ES-I3 (cell line): ENCODE measurements around the gene SPEG.

Source experiments
- H3K36me3 ChIP-seq: 2 replicates; pipeline ENCODE4 v1.6.1; 2013; ENCODE audit warnings: mild to moderate bottlenecking, low read length, control low read depth, moderate library complexity; ENCODE audit not compliant: insufficient read depth
- H3K4me1 ChIP-seq: 2 replicates; pipeline ENCODE4 v1.6.1; 2013; ENCODE audit warnings: mild to moderate bottlenecking, control low read depth, low read length; ENCODE audit not compliant: insufficient read depth
- H3K9ac ChIP-seq: 2 replicates; pipeline ENCODE4 v1.6.1; 2013; ENCODE audit warnings: low read depth, mild to moderate bottlenecking, low read length, moderate library complexity
- H3K9me3 ChIP-seq: 2 replicates; pipeline ENCODE4 v1.6.1; 2013; ENCODE audit warnings: mild to moderate bottlenecking, low read length, moderate library complexity; ENCODE audit not compliant: control insufficient read depth, insufficient read depth

Gene SPEG

GRCh38 chr2:219509780-219510511 lies 75.3 kb downstream of the SPEG start:
- peaks cover 53% of the 10 kb centered on the region for H3K4me1 ChIP-seq
- no peaks in the 10 kb centered on the region for H3K36me3 ChIP-seq
- H3K9ac ChIP-seq = peak overlapping the region; percentile 53
- no peaks in the 10 kb centered on the region for H3K9me3 ChIP-seq

DNA sequence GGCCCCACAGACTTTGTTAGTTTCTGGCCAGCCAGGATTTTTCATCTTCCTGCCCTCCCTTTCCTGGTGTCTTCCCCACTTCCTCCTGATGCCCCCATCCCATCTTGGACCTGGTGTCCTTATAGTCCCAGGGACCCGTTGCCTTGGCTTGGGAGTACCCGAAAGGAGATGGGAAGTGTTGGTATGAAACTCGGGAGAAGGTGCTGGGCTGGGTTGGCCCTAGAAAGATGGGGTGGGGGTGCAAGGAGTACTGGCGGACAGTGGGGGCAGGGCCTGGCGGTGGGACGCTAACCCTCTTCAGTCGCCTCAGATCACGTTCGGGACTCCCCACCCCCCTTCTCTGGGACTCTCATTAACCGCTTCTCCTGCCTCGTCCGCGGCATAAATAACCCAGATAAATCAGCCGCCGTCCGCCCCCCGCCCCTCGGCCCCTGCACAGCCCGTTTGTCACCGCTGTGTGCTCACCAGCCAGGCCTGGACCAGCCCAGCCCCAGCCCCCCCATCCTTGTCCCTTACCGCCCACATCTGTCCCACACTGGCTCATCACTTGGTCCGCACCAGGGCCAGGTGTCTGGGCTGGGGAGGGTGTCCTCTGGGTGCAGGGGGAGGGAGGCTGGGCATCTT lies 76.0 kb downstream of the SPEG start:
- H3K4me1 ChIP-seq = peaks cover 53% of the 10 kb centered on the region
- no peaks in the 10 kb centered on the region for H3K9me3 ChIP-seq
- no peak overlapping the region for H3K9ac ChIP-seq
- no peaks in the 10 kb centered on the region for H3K36me3 ChIP-seq

- Histone ChIP-seq H3K9me3 (no peaks in the 10 kb centered on the region), H3K36me3 (no peaks in the 10 kb centered on the region), H3K4me1 (peaks cover 44% of the 10 kb centered on the region), H3K9ac (no peak overlapping the region)
Observed at GRCh38 chr2:219511547-219512325, 77.1 kb downstream of the SPEG start.

DNA sequence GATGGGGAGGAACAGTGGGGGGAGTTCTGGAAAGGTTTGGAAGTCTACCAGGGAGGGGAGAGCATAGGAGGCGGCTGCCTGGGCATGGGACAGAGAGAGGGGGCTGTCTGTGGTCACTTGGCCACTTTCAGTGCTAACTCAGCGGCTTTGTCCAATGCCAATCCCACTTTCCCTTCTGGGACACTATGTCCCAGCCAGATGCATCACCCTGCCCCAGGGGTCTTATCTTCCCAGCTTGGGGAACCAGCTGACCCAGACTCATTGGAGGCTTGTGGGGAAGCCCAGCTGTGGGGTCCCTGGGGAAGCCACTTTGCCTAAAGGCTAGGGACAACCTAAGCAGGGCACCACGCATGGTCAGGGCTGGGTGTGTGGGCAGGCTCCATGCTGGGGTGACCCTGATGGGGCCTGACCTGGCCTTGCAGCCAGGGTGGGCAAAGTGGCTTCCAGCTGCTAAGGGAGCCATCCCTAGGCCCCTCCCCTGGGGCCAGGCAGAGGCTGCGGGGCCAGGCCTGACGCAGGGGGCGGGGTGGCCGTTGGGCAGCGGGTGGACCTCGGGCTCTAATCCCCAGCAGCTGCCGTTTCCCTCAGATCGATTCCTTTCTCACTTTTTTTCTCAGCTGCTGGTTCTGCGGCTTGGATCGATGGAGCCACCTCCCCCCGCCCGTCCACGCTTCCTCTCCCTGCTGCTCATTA lies 78.0 kb downstream of the SPEG start:
- no peak overlapping the region for H3K9ac ChIP-seq
- peaks cover 37% of the 10 kb centered on the region for H3K4me1 ChIP-seq
- H3K9me3 ChIP-seq = no peaks in the 10 kb centered on the region
- H3K36me3 ChIP-seq = no peaks in the 10 kb centered on the region

- H3K9me3 ChIP-seq = no peaks in the 10 kb centered on the region
- peak overlapping the region; percentile 8; the same call in 1 of the 2 replicates for H3K9ac ChIP-seq
- peaks cover 35% of the 10 kb centered on the region for H3K4me1 ChIP-seq
- no peaks in the 10 kb centered on the region for H3K36me3 ChIP-seq
Observed at GRCh38 chr2:219513787-219514186, 79.1 kb downstream of the SPEG start.

- Histone ChIP-seq H3K9me3 (no peaks in the 10 kb centered on the region), H3K36me3 (no peaks in the 10 kb centered on the region), H3K4me1 (peaks cover 38% of the 10 kb centered on the region), H3K9ac (peak within 1 kb of the TSS; percentile 8; the same call in 1 of the 2 replicates)
Observed at GRCh38 chr2:219514196-219514761, 79.6 kb downstream of the SPEG start, which contains the start of gene ASIC4. TSS of gene ASIC4 (plus strand) at chr2:219514482. CDS start at chr2:219514725, 243 bp downstream.

GRCh38 chr2:219514836-219515235 lies 80.2 kb downstream of the SPEG start:
- H3K4me1 ChIP-seq = peaks cover 41% of the 10 kb centered on the region
- H3K9me3 ChIP-seq = no peaks in the 10 kb centered on the region
- H3K9ac ChIP-seq = no peak overlapping the region
- H3K36me3 ChIP-seq = no peaks in the 10 kb centered on the region

DNA sequence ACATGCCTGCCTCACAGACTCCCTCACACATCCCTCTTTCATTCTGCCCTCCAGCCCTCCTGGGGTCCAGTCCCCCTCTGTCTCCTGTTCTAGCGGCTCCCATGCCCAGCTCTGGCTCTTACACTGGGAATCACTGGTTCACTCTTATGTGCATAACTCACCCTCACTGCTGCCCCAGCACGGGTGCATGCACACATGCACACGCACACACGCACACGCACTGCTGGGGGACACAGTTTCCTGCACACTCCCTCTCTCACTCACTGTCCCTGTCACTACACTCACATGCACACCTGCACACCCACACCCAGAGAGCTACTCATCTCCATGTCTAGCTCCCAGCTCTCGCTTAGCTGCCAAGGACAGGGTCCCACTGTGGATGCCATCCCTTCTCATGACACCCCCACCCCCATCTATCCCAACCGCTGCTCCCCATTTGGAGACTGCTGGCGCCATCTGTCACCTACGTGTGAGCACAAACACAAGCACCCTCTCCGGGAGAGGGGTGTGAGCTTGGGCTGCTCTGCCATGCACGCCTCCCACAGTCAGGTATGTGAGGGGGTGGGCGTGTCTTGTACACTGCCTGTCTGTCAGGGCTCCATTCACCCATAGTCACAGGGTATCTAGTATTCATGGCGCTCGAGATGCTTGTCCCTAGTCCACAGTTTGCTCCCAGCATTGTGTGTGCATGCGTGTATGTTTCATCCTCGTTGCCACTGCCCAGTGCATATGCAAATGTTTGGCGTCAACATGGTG lies 81.4 kb downstream of the SPEG start:
- Histone ChIP-seq H3K9ac (no peak overlapping the region), H3K4me1 (peaks cover 49% of the 10 kb centered on the region), H3K36me3 (no peaks in the 10 kb centered on the region), H3K9me3 (no peaks in the 10 kb centered on the region)

GRCh38 chr2:219516888-219517287 lies 82.2 kb downstream of the SPEG start:
- Histone ChIP-seq H3K36me3 (no peaks in the 10 kb centered on the region), H3K9ac (no peak overlapping the region), H3K9me3 (no peaks in the 10 kb centered on the region), H3K4me1 (peaks cover 52% of the 10 kb centered on the region)

- Histone ChIP-seq H3K9me3 (no peaks in the 10 kb centered on the region), H3K4me1 (peaks cover 40% of the 10 kb centered on the region), H3K9ac (no peak overlapping the region), H3K36me3 (no peaks in the 10 kb centered on the region)
Observed at GRCh38 chr2:219517954-219518778, 83.5 kb downstream of the SPEG start.

- Histone ChIP-seq H3K9ac (no peak overlapping the region), H3K36me3 (no peaks in the 10 kb centered on the region), H3K9me3 (no peaks in the 10 kb centered on the region), H3K4me1 (peaks cover 27% of the 10 kb centered on the region)
Observed at GRCh38 chr2:219519526-219519916, 84.9 kb downstream of the SPEG start.

DNA sequence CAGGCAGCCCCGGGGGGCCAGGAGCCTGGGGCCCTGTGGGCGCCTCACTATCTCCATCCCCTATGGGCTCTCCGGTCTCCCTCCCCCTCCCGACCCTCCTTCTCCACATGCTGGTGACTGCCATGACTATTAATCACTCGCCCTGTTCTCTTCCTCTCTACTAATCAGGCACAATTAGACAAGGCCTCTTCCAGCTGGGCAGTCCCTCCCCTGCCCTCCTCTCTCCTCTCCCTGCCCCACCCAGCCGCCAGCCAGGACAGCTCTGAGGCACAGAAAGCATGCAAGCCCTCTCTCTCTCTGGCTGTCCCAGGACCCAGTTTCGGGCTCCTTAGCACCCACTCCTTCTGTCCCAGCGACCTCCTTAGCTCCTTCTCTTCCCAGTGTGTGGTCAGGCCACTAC lies 85.4 kb downstream of the SPEG start:
- Histone ChIP-seq H3K4me1 (peaks cover 26% of the 10 kb centered on the region), H3K9me3 (no peaks in the 10 kb centered on the region), H3K9ac (no peak overlapping the region), H3K36me3 (no peaks in the 10 kb centered on the region)
